GM12878 (cell line): ENCODE data around the gene ARHGDIA. TPM values are rescaled to one million over a fixed set of nuclear protein-coding genes. Genes with fewer than 3 reads are reported as not detected.

ENCODE experiments used
- ATAC-seq: fragments of 200-7000 bp; cut with Tn5 transposase; 3 replicates; pipeline ENCODE4 v1.9.1; 2020; ENCODE audit warnings: mild to moderate bottlenecking, moderate library complexity
- BruUV-seq: library from RNA; stranded (reverse); fragments of 400-500 nt; replicated peaks from 2 replicates; lab custom pipeline; 2021; lab: Mats Ljungman, UMichigan
- CTCF ChIA-PET: fragments of 300-600 bp; sonication (Branson Sonifier 250); formaldehyde crosslinking; extraction: SDS; loops from one replicate; lab custom pipeline; 2021; ENCODE audit warnings: inconsistent platforms; lab: Yijun Ruan, JAX
- POLR2A ChIA-PET: fragments of 350-600 bp; formaldehyde crosslinking; extraction: SDS; loops from one replicate; lab custom pipeline; 2021; ENCODE audit warnings: inconsistent platforms; lab: Charles Lee
- RAD21 ChIA-PET: fragments of 300-600 bp; sonication (Branson Sonifier 250); formaldehyde crosslinking; loops from one replicate; lab custom pipeline; 2023; ENCODE audit warnings: antibody characterized with exemption; ENCODE audit not compliant: unreplicated experiment; lab: Charles Lee
- SMC1A ChIA-PET: fragments of 300-600 bp; sonication (Branson Sonifier 250); formaldehyde crosslinking; loops from one replicate; lab custom pipeline; 2023; ENCODE audit not compliant: unreplicated experiment, uncharacterized antibody; lab: Charles Lee
- DNase-seq: peaks from one replicate; pipeline ENCODE4 v3.0.0-alpha.2; 2011; ENCODE audit warnings: low read depth, low spot score
- FAIRE-seq: peaks from 3 replicates; lab custom pipeline; 2011; peaks lifted over from hg19 to GRCh38; lab: Jason Lieb, UNC
- H2AFZ ChIP-seq: 2 replicates; pipeline ENCODE4 v1.6.0; 2011; ENCODE audit warnings: low read depth, low read length, control low read depth; ENCODE audit not compliant: control insufficient read depth
- H3K27ac ChIP-seq: 2 replicates; pipeline ENCODE4 v1.5.1; 2011; ENCODE audit warnings: control low read depth; ENCODE audit not compliant: control insufficient read depth, insufficient read depth
- H3K27me3 ChIP-seq, 2 experiments: replicated peaks in 1 of 2; 2 replicates each; pipeline versions ENCODE4 v1.6.0 to v1.6.1; 2011; ENCODE audit warnings: low read length in 1 of 2; ENCODE audit not compliant: control insufficient read depth in 2 of 2, insufficient read depth in 2 of 2
- H3K36me3 ChIP-seq, 2 experiments: 2 replicates each; pipeline ENCODE4 v1.5.1; 2011; ENCODE audit warnings: low read length in 1 of 2; ENCODE audit not compliant: control insufficient read depth in 2 of 2, insufficient read depth in 2 of 2
- H3K4me1 ChIP-seq: 2 replicates; pipeline ENCODE4 v1.6.1; 2011; ENCODE audit warnings: mild to moderate bottlenecking, low read length, moderate library complexity, mixed read lengths; ENCODE audit not compliant: control insufficient read depth, insufficient read depth
- H3K4me2 ChIP-seq: 2 replicates; pipeline ENCODE4 v1.6.0; 2011; ENCODE audit warnings: control low read depth; ENCODE audit not compliant: control insufficient read depth, insufficient read depth
- H3K4me3 ChIP-seq: fragments of 200-600 bp; sonication (generic); 2 replicates; pipeline ENCODE4 v1.5.1; 2016
- H3K79me2 ChIP-seq: 2 replicates; pipeline ENCODE4 v1.6.0; 2011; ENCODE audit warnings: low read length; ENCODE audit not compliant: control insufficient read depth, insufficient read depth
- H3K9ac ChIP-seq: 2 replicates; pipeline ENCODE4 v1.8.0; 2011; ENCODE audit warnings: low read length, control low read depth, mixed read lengths; ENCODE audit not compliant: control insufficient read depth, insufficient read depth
- H3K9me3 ChIP-seq: replicated peaks from 3 replicates; pipeline ENCODE4 v1.5.1; 2011; ENCODE audit warnings: mild to moderate bottlenecking, low read length; ENCODE audit not compliant: control insufficient read depth, insufficient read depth
- H4K20me1 ChIP-seq: 2 replicates; pipeline ENCODE4 v1.6.0; 2011; ENCODE audit not compliant: control insufficient read depth, insufficient read depth
- SIN3A ChIP-seq: IDR thresholded peaks from 2 replicates; pipeline ENCODE4 v1.6.1; 2012; ENCODE audit warnings: low read depth, low read length, improper control_type of control experiment
- WGBS: methylation state at CpG from one replicate; pipeline ENCODE4 v1.1.6; 2016; ENCODE audit warnings: low lambda C conversion rate; ENCODE audit not compliant: insufficient replicate concordance, insufficient coverage; ENCODE audit errors: missing lambda C conversion rate; 5-methylcytosine and 5-hydroxymethylcytosine counted together
- in situ Hi-C: fragments of 300-500 bp; cut with MboI; formaldehyde crosslinking; loops from 9 replicates; pipeline ENCODE4 v1.14.3; 2018; ENCODE audit warnings: mixed read lengths
- intact Hi-C: fragments of 100-400 bp; cut with micrococcal nuclease; formaldehyde crosslinking; loops from one replicate; pipeline ENCODE4 v1.14.2; 2022; ENCODE audit not compliant: unreplicated experiment
- polyA plus RNA-seq, 11 experiments: library from polyadenylated mRNA; depleted of rRNA in 4 of 11; unstranded in 6 of 11; stranded (reverse) in 5 of 11; fragments of >200 nt; fragmentation: Nextera tagmentation in 4 of 11; fragmentation: Illumina TruSeq in 1 of 11; extraction: Ambion mirVana in 4 of 11; extraction: Trizol in 1 of 11; gene quantifications; 1 replicate in 1 of 11; 2 replicates in 10 of 11; pipeline versions ENCODE4 v1.2.1 to v1.2.3, GENCODE V29; 2011 to 2016; ENCODE audit warnings: inconsistent platforms in 2 of 11, missing spikeins in 2 of 11, low read depth in 1 of 11
- total RNA-seq, 4 experiments: library from RNA; depleted of rRNA in 3 of 4; stranded (reverse); fragments of >200 nt in 3 of 4; fragmentation: Illumina TruSeq in 1 of 4; extraction: Trizol in 1 of 4; gene quantifications; 2 replicates each; pipeline versions ENCODE4 v1.2.1 to v1.2.3, GENCODE V29; 2013 to 2021
- TF ChIP-seq, protein P1 (sequence below), 3 experiments: IDR thresholded peaks in 2 of 3; conservative IDR thresholded peaks in 1 of 3; 2 replicates each; pipeline ENCODE4 v1.5.1; 2011; ENCODE audit warnings: low read depth in 3 of 3, low read length in 3 of 3, mild to moderate bottlenecking in 3 of 3, control low read depth in 2 of 3, moderate library complexity in 2 of 3, inconsistent platforms in 1 of 3, mixed read lengths in 1 of 3; ENCODE audit not compliant: control insufficient read depth in 2 of 3, insufficient read depth in 1 of 3; ENCODE audit errors: extremely low read depth in 1 of 3

The ARHGDIA gene
- total and polyA plus RNA-seq, 10 of the 15 experiments (the other 5 are each of a cell fraction or from before 2014, with no cell fraction given), result 17.9 to 552 (median 169) TPM

DNA sequence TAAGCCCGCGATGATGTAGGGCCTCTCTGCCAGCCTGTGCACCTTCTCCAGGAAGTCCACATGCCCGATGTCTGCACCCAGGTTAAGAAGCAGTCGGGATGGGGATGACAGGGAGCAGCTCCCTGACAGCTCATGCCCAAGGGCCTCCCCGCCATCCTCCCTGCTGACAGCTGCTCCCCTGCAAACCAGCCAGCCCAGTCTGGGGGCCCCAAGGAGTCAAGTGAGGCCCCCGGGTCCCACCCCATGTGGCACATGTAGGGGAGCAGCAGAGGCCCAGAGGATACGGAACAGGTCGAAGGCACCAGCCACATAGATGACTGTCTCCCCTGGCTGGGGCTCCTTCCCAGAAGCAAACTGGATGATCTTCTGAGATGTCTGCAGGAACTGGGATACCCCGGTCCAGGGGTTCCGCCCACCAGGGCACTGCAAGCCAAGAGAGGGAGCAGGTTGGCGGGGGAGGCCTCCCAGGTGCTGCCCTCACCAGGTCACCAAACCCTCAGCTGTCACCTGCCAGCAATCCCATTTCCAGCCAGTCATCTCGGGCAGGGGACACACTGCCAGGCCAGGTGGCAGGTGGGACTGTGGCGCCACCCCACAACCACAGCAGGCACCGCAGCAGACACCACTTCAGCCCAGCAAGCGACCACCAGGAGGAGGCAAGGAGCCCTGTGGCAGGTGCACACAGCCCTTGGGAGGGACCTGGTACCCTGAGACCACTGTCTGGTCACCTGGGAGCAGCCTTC lies 35.5 kb upstream of the ARHGDIA start:
- in situ Hi-C loops, result no loop called here
- FAIRE-seq, result no peak
- H3K9ac ChIP-seq, result no peak overlapping the region

More for the DNA sequence above, 35.5 kb upstream of the ARHGDIA start:
- intact Hi-C loops, result no loop called here
- Histone ChIP-seq H3K36me3 (peaks cover 0 to 2% of the 10 kb centered on the region in 2 experiments; a peak in 3 of 4 replicates), H3K4me3 (no peak overlapping the region), H4K20me1 (no peaks in the 10 kb centered on the region), H2AFZ (no peak overlapping the region), H3K4me2 (no peak overlapping the region), H3K27me3 (no peaks in the 10 kb centered on the region), H3K9me3 (no peaks in the 10 kb centered on the region), H3K27ac (no peak overlapping the region), H3K79me2 (peaks cover 13% of the 10 kb centered on the region)
- SMC1A ChIA-PET, result no interaction called here
- CTCF ChIA-PET, result interaction anchor here (0.5 kb wide), 1 partner anchor 52 kb away, joined by 4 read pairs; no protein-coding TSS in a partner anchor
- DNase-seq, result no peak
- 86% methylated on average over 15 of the region's 15 CpGs for WGBS
- POLR2A ChIA-PET, result interaction anchor here (0.6 kb wide), 1 partner anchor 12 kb away, joined by 8 read pairs; no protein-coding TSS in a partner anchor
- BruUV-seq, result no TSS peak
- TF ChIP-seq, protein P1, sequence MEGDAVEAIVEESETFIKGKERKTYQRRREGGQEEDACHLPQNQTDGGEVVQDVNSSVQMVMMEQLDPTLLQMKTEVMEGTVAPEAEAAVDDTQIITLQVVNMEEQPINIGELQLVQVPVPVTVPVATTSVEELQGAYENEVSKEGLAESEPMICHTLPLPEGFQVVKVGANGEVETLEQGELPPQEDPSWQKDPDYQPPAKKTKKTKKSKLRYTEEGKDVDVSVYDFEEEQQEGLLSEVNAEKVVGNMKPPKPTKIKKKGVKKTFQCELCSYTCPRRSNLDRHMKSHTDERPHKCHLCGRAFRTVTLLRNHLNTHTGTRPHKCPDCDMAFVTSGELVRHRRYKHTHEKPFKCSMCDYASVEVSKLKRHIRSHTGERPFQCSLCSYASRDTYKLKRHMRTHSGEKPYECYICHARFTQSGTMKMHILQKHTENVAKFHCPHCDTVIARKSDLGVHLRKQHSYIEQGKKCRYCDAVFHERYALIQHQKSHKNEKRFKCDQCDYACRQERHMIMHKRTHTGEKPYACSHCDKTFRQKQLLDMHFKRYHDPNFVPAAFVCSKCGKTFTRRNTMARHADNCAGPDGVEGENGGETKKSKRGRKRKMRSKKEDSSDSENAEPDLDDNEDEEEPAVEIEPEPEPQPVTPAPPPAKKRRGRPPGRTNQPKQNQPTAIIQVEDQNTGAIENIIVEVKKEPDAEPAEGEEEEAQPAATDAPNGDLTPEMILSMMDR (IDR thresholded peaks at IDR 0.05 in 2 of 3, conservative IDR thresholded peaks at IDR 0.05 in 1 of 3; ENCODE audit: control insufficient read depth in 2 of 3, extremely low read depth in 1 of 3, insufficient read depth in 1 of 3, low read depth in 3 of 3, low read length in 3 of 3), result peak in 1 of 3 experiments; percentile 28; a peak in 1 of 6 replicates
- no peak for TF ChIP-seq SIN3A
- TF ChIP-seq, all 136 proteins: peak for 1
- H3K4me1 ChIP-seq, result peaks cover 5% of the 10 kb centered on the region; the same call in 1 of the 2 replicates
- no peak for ATAC-seq
- RAD21 ChIA-PET, result no interaction called here
